ENCODE results near the gene TAAR9.

TAAR9 gene

DNA sequence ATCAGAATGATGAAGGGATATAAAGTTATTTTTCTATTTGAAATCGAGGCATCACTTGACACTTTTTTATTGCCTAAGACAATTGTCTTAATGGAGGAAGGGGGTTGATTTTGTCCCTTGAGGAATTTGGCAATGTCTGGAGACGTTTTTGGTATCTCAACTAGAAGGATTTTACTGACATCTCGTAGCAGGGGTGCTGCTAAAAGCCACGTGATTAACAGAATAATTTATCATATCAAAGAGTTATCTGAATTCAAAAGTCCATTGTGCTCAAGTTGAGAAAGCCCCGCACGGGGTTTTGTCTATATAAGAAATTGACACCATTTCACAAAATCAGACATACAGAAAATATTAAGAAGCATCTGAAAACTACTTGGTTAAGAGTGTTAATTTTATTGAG, 30.5 kb downstream of the TAAR9 start:
- TF ChIP-seq, protein P1, sequence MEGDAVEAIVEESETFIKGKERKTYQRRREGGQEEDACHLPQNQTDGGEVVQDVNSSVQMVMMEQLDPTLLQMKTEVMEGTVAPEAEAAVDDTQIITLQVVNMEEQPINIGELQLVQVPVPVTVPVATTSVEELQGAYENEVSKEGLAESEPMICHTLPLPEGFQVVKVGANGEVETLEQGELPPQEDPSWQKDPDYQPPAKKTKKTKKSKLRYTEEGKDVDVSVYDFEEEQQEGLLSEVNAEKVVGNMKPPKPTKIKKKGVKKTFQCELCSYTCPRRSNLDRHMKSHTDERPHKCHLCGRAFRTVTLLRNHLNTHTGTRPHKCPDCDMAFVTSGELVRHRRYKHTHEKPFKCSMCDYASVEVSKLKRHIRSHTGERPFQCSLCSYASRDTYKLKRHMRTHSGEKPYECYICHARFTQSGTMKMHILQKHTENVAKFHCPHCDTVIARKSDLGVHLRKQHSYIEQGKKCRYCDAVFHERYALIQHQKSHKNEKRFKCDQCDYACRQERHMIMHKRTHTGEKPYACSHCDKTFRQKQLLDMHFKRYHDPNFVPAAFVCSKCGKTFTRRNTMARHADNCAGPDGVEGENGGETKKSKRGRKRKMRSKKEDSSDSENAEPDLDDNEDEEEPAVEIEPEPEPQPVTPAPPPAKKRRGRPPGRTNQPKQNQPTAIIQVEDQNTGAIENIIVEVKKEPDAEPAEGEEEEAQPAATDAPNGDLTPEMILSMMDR (IDR thresholded peaks at IDR 0.05; ENCODE audit: insufficient read depth, low read length, missing control alignments), result no peak
- POLR2A ChIA-PET, result no interaction called here
- CTCF ChIA-PET, result no interaction called here
- H3K4me3 ChIP-seq (ENCODE audit: low read depth, low read length), result no peak overlapping the region
- no peak for DNase-seq (ENCODE audit: low read depth, low spot score)

DNA sequence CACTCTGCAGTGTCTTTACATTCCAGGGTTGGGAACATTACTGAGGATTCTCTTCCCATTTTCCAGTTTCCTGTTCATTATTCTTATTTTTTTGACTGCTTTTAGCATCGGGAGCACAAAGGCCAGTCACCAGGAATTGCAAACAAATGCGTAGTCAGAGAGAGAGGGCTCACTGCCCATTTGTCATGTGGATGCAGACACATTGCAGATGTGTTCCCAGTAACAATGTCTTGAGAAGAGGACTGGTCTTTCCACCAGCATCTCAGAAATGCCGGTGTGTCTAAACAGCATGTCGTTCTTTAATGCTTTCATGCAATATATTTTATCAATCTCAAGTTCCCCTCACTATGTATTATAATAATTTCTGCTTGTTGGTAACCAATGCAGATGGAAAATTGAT, 31.1 kb downstream of the TAAR9 start:
- no peak for DNase-seq (ENCODE audit: low read depth, low spot score)
- CTCF ChIA-PET, result no interaction called here
- no peak overlapping the region for H3K4me3 ChIP-seq (ENCODE audit: low read depth, low read length)
- POLR2A ChIA-PET, result no interaction called here
- TF ChIP-seq, protein P1 (IDR thresholded peaks at IDR 0.05; ENCODE audit: insufficient read depth, low read length, missing control alignments), result no peak

DNA sequence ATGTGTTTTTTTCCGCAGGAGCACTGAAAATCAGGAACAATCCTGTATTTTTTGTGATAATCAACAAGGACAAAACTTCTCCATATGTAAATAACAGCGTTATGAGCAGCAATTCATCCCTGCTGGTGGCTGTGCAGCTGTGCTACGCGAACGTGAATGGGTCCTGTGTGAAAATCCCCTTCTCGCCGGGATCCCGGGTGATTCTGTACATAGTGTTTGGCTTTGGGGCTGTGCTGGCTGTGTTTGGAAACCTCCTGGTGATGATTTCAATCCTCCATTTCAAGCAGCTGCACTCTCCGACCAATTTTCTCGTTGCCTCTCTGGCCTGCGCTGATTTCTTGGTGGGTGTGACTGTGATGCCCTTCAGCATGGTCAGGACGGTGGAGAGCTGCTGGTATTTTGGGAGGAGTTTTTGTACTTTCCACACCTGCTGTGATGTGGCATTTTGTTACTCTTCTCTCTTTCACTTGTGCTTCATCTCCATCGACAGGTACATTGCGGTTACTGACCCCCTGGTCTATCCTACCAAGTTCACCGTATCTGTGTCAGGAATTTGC, 32.2 kb downstream of the TAAR9 start, which contains the start of gene TAAR6:
TSS of gene TAAR6 (plus strand) at position 102 of the 557 bp plus-strand sequence. CDS start at position 102, 0 bp downstream.
- TF ChIP-seq, protein P1 (IDR thresholded peaks at IDR 0.05; ENCODE audit: insufficient read depth, low read length, missing control alignments), result no peak
- POLR2A ChIA-PET, result no interaction called here
- no peak within 1 kb of the TSS for H3K4me3 ChIP-seq (ENCODE audit: low read depth, low read length)
- CTCF ChIA-PET, result no interaction called here
- DNase-seq (ENCODE audit: low read depth, low spot score), result no peak

DNA sequence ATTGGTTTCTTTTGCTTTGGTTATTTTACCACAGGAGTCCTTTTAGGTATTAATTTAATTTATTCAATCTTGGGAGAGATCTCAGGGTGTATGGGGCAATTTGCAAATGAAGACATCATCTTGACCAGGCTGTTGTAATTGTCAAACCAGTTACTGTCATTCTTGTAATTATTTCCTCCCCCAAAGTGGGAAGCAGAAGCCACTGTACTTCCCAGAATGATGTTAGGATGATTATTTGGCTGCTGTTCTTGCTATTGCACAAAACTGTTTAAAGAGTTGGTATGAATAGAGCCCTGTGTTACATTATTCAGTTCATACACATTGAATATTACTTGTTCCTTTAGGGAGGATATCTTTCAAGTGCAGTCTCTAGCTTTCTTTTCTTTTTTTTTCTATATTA, 33.7 kb downstream of the TAAR9 start:
- TF ChIP-seq, protein P1 (IDR thresholded peaks at IDR 0.05; ENCODE audit: insufficient read depth, low read length, missing control alignments), result no peak
- no peak for DNase-seq (ENCODE audit: low read depth, low spot score)
- POLR2A ChIA-PET, result no interaction called here
- CTCF ChIA-PET, result no interaction called here
- no peak overlapping the region for H3K4me3 ChIP-seq (ENCODE audit: low read depth, low read length)

DNA sequence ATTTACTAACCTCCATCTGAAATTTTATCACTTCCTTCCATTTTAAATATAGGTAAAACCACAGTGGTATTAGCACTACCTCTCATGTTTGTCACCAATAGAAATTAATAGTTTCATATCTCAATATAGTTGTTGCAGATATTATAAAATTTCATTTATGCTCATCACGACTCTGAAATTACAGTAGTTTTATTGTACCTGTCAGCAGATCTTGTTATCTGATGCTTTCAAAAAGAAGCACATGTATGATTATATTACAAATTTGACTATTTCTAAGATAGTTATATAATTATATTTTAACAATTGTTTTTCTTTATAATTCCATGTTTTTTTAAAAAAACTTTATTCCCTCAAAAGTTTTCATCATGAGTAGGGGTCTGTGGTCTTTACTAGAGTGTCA, 46.6 kb downstream of the TAAR9 start:
- no peak for DNase-seq (ENCODE audit: low read depth, low spot score)
- H3K4me3 ChIP-seq (ENCODE audit: low read depth, low read length), result no peak overlapping the region
- ChIA-PET POLR2A (no interaction called here), CTCF (no interaction called here)
- TF ChIP-seq, protein P1 (IDR thresholded peaks at IDR 0.05; ENCODE audit: insufficient read depth, low read length, missing control alignments), result no peak

DNA sequence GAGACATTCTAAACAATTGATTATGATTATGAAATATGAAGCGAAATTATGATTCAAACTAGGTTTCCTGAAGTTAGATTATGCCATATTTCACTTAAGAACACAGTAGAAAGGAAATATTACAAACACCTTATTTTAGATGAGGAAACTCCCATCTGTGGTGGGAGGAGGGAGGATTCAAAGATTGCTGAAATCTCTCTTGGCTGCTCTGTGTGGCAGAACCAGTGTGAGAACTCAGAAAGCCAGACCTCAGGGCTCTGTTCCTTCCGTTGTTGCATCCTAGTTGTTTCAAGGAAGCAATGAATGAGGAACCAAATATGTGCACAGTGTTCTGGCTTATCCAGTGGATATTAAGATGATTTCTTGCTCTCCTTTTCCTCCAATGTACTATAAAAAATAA, 49.3 kb downstream of the TAAR9 start:
- no peak overlapping the region for H3K4me3 ChIP-seq (ENCODE audit: low read depth, low read length)
- TF ChIP-seq, protein P1 (IDR thresholded peaks at IDR 0.05; ENCODE audit: insufficient read depth, low read length, missing control alignments), result no peak
- DNase-seq (ENCODE audit: low read depth, low spot score), result no peak
- POLR2A ChIA-PET, result no interaction called here
- CTCF ChIA-PET, result no interaction called here

Measured in AG04449 (cell line).